GM21447 (cell line): Measurements from ENCODE around the gene TSPAN5.

Source experiments
- ATAC-seq: cut with Tn5 transposase; IDR thresholded peaks from one replicate; pipeline ENCODE4 v1.9.1; 2021; ENCODE audit not compliant: unreplicated experiment

TSPAN5 gene

DNA sequence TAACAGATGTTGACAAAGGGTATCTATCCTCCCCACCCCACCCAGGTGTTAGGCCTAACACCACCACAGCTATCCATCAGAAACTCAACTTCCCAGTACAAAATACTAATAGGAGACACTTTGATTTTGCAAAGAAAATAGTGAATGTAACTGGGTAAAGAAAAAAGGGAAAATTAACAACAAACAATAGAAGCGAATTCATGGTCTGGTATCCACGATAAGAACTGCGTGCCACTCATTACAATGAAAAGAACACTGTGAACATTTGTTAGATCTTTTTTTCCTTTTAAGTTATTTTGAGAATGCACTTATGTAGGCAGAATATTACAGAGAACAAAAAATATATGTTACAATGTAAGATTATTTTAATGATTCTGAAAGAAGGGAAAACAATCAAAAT is 12.0 kb downstream of the TSPAN5 start:
- ATAC-seq, result no peak

DNA sequence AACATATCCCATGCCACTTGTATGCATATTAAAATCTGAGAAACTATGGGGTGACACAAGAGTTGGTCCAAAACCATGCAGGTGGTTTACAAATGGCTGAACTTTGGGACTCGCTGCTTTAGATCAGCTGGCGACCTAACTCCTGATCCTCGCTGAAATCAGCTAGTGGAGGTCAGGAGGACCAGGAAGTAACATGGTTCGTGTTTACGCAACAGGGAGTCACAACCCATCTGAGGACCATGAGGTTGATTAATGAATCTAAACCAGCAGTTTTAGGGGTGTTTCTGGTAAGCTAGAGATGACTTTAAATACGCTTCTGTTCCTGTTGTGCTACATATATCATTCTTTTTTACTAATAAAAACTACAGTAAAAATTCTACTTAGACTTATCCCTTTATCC is 12.9 kb downstream of the TSPAN5 start:
- no peak for ATAC-seq

DNA sequence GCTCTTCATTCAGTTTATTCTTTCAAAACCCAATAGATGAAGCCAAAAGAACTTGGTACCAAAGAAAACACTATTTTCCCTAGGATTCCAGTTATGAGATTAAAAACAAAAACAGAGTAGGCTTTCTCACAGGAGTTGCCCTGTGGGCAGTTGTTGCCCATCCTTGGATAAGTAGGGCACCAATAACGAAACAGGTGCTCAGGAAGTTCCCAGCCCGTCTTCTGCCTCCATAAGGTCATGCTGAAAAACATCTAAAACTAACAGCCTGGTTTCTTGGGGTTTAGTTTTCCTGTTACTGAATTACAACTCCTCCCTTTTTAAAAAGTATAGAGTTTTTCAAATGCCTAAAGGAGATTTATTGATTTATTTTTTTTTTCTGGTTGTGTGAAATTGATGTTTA is 14.7 kb downstream of the TSPAN5 start:
- ATAC-seq, result no peak

DNA sequence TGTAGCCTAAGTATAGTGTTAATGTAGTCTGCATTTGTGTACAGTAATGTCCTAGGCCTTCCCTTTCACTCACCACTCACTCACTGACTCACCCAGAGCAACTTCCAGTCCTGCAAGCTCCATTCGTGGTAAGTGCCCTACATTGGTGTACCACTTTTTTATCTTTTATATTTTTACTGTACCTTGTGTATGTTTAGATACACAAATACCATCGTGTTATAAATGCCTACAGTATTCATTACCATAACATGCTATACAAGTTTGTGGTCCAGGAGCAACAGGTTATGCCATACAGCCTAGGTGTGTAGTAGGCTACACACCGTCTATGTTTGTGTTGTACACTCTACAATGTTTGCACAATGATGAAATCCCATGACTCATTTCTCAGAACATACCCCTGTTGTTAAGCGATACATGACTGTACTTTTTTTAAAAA is 15.4 kb downstream of the TSPAN5 start:
- no peak for ATAC-seq

DNA sequence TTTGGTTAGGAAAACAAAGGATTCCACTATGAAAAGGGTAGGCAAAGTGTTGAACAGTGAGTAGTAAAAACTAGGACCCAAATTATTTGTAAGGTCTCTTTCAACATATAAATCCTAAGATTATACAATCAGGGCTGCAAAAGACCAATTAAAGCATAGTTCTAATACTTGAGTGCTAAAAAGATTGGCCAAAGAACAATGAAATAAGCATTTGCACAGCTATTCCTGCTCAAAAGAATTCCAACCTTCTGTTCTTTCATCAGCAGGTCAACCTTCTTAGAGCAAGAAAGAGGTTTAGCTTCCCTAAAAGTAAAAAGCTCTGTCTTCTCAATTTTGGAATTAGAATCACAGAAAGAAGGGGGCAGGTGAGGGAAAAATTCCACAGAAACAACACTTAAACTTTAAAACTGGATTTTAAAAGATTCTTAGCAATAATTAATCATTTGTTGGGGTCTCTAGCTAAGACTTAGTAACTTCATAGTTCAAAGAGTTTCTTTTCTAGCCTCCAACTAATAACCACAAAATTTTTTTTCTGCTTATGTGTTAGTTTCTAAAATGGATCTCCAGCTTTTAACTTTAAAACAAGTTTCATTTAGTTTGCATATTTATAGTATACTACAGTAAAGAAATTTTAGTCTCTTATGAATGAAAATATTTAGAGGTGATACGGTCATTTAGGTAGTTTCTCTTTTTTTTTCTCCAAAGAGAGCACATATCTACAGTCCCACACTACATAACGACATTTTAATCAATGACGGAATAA is 16.3 kb downstream of the TSPAN5 start:
- no peak for ATAC-seq

DNA sequence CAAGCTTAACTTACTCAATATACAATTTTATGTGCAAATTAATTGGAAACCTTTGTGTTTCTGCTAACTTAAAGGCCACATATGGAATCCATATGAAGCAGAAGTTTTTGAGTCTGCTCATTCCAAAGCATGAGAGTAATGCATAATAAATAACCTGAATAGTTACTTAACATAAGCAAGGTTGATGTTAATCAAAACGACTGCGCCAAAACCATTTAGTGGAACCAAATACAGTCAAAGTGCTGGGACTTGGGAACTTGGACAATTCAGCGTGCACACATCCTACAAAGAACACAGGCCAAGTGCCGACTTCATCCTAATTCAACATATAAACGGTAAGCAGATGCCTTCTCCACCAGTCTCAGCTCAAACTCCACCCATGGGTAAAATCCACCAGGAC is 17.0 kb downstream of the TSPAN5 start:
- no peak for ATAC-seq

DNA sequence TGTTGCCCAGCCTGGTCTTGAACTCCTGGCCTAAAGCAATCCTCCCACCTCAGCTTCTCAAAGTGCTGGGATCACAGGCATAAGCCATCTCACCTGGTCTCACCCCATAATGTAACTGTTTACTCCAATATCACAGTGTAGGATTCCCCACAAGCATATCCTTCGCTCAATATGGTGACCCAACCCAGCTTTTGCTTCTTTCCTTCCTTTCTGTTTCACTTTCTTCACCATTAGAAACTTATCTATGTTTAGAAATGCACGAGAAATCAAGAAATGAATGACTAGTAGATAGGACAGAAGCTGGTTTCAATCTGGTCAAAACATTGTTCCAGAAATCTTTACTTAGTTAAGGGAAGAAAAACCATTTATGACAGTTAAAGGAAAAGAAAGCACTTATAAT is 18.9 kb downstream of the TSPAN5 start:
- ATAC-seq, result peak; percentile 68

DNA sequence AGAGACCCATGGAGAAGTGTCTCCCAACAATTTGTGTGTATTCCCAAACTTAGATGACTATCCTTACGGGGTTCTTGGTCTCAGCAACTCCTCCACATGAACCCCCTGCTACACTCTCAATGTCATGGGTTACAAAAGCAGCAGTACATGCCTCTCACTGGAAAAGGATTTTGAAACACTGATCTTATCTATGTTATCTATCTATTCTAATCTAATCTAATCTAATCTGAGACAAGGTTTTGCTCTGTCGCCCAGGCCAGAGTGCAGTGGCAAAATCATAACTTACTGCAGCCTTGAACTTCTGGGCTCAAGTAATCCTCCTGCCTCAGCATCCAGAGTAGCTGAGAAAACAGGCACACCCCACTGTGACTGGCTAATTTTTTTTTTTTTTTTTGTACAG is 19.3 kb downstream of the TSPAN5 start:
- ATAC-seq, result no peak

DNA sequence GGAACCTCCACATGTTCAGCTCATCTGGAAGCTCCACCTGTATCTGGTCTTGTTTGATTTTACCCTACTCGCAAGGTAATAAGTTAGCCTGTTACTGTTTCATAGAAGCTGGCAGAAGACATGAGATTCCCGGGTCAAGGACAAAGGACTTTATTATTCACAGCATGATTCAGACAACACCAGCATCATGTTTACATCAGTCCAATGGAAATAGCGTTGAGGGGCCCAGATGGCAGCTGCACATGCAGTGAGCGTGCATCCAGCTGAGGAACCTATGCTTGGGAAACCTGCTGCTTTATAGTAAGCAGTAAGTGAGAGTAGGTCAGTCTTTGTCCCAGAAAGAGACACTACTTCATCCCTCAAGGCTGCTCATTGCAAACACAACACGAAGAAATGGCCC is 19.8 kb downstream of the TSPAN5 start:
- no peak for ATAC-seq

DNA sequence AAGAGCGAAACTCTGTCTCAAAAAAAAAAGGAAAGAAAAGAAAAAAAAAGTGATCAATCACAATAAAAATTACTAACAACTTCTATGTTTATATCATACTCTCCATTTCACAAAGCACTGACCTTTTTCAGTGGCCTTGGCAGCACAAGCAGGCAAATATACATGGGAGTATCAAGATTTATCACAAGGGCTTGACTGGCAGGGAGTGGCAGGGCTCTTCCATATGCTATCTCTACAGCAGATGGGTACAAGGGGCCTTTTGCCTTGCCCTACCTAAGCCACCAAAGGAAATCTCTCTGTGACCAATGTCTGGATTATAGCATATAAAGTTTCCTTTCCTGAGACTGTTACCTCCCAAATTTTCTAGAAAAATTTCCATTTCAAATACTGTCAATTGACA is 24.4 kb downstream of the TSPAN5 start:
- ATAC-seq, result no peak

DNA sequence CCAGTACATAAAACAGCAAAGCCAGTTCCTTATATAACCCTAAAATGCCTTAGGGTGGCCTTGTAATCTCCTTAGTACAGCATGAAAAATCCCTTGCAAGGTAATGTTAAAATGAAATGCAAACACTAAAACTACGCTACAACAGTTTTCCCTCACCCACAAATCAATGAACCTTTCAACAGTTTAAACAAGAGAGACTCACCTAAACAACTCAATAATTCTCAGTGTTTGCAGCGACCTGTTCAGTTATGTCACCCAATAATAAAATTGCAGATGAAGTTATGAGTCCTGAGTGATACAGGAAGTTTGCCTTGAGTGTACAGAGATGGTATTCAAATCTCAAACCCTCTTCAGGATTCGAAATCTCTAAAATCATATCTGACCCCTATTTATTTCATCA is 25.3 kb downstream of the TSPAN5 start:
- no peak for ATAC-seq

DNA sequence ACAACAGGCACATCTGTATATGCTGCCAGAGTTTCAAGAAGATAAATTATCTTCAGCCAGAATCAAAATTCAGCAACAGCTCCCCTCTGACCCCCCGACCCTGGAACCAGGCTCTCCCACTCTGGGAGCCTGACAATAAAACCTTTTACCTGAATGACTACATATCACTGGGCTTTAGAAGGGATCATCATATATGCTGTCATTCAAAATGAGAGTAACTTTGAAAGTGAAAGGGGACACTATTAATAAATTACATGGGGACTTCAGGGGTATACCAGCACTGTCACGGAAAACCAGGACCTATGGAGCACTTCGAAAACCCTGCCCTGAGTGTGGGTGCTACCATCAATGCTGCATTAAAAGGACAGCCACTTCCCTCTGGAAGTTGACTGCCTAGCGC is 26.2 kb downstream of the TSPAN5 start:
- no peak for ATAC-seq

DNA sequence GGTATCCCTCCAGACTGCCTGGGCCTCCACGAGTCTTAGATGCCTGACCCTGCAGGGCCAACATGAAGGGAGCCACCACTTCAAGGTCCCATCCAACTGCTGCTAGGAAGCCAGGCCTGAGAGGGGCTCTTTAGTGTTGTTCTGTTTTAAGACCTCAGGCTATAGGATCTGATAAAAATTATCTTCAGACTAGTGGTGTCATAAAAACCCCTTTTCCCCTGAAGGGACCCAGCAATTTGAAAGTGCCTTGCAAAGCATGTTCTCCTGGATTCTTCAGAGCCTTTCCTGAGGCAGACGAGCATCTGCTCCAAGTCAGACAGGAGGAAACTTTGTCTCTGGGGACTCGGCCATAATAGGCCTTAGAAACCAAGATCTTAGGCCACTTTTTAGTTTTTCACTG is 26.9 kb downstream of the TSPAN5 start:
- no peak for ATAC-seq

DNA sequence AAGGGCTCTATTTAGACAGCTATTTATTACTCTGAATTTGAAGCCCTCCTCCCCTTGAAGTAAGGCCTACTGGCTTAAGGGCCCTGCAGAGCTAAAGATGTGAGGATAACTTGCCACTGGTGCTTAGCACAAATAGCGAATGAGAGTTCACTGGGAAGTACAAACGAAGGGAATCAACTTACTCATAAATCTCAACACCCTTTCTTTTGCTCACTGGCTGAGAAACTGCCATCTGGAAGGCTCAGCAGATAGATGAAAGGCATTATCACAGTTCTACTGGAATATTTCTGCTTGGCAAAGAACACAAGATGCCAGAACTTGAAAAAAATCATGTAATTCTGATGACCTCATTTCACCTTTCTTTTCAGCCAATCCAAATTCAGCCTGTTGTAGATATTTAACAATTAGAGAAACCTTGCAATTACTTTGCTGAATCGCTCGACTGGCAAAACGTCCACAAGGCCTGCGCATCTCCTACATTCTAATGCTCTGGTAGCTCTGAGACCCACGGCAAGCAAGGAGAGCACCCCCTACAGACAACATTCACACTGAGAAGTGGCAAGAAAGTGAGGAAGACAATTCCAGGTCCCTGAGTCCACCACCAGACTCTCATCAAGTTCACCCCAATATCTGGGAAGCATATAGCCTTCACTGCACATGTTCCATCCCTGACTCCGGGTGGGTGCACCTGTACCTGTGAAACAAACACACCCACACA is 27.5 kb downstream of the TSPAN5 start:
- ATAC-seq, result no peak

DNA sequence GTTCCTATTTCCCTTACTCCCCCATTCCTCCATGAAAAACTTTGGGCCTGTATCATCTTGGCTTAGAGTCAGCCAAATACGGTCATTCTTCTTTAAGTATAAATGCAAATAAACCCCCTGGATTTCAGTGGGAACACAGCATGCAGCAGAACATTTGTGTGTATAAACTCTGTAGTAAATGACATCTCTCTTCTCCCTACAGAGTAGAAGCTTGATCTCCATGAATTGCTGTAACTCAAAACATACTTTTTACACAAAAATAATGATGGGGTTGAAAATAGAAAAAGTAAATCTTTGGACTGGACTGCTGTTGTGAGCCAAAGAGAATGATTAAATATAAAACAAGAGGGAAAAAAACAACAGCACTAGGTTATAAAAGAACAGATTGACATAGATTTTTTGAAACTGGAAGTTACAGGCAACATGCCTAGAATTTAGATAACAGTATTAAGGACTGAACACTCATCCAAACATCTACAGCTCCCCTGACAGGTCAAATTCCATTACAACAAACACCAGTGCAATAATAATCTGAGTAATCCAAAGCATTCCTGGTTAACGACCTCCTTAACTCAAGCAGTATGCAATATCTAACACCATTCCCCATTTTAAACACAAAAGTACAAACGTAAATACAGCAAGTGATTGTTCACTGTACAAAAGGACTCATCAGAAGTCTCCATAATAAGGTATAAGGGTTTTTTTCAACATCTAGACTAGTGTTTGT is 30.7 kb downstream of the TSPAN5 start:
- no peak for ATAC-seq

DNA sequence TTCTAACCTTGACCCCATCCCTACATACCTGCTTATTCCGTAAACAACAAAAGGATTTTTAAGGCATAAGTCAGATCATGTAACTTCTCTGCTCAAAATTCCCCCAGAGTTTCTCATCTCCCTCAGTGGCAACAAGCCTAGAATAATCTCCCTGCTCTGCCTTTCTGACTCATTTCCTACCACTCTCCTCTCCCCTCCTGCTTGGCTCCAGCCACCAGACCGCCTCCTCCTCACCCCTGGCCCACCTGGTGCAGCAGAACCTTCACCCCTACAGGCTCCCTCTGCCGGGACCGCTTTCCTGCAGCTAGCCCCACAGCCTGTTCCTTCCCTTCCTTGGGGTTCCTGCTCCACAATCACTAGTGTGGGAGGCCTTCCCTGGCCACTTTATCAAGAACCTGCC is 32.1 kb downstream of the TSPAN5 start:
- no peak for ATAC-seq

DNA sequence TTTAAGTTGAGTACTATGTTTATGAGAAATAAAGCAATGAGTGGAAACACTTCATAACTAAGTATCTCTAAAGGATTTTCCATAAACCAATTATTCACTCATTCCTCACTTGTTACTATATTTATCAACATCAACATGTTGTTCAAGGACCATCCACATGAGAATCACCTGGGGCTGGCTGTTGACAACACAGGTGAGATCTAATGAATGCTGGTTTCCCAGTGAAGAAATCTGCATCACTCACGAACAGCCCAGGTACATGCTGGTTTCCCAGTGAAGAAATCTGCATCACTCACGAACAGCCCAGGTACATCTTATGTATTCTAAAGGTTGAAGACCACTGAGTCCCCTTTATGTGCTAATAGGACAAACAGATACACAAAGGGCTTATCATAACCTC is 32.5 kb downstream of the TSPAN5 start:
- ATAC-seq, result no peak

DNA sequence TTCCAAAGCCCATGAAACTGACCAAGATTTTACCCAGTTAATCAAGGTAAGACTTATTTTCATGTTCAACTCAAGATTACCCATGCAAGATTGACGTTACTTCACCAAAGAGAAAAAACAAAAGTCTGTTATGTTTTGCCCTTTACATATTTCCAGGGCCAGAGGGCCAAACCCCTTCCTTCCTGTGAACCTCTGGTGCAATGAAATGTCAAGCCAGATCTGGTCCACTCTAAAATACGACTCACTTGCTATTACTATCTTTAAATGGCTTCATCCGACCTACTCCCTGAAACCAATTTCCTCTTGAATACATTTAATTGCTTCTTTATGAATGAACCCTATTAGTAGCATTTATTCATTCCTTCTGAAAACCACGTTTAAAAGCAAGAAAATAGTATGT is 33.0 kb downstream of the TSPAN5 start:
- ATAC-seq, result no peak

DNA sequence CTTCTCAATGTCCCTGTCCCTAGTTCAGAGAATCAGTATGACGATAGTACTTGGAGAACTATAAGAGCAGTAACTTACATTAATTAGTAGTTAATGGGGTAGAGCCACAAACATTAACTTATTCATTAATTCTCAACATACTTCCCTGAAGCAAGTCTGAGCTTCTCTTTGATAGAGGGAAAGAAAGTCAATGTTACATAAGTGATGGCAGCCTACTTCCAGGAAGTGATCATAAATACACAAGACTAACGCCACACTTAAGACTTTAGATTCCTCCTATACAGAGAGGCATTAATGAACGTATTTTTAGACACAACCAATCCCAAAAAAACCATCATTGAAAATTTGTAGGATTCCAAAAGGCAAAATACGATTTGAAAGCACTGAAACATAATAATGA is 33.8 kb downstream of the TSPAN5 start:
- no peak for ATAC-seq

DNA sequence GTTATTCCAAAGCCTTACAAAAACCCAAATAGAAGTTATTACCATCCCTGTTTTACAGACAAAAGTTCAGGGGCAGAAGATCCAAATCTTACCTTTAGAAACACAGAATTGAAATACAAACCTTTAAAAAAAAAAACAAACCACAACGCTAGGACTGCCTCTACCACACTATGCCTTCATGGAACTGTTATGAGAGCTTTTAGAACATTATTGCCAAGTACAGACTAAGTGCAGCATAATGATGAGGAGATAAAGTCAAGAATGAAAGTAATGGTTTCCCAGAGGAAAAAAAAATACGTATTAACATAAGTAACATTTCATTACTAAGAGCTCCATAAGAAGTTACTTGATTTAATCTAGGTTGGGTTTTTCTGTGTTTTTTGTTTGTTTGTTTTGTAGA is 34.3 kb downstream of the TSPAN5 start:
- ATAC-seq, result no peak

DNA sequence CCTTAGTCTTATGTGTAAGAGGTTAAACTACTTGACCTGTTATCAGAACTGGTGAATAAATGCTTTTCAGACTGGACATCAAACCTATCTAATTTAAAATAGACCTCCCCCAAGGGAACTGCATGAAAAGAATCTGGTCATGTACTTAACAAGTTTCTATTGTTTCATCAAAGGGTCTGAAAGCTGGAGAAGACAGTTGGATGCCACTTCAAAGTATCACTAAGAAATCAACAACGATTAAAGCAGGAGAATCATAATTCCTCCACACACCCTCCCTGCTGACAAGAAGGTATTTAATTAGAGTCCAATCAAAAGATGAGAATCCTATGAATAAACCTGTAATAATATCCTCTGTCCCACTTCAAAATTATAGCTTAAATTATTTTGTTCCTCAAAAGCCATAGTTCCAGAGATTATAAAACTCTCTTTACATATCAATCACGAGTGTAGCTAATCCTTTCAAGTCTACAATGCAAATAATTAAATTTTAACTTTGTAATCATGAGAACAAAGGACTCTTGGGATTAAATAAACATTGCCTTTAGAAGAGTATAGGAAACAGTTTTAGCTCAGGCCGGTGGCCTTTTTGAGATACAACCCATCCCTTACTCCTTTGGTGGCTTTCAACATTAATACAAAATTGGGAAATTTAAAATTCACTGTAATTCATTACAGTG is 35.1 kb downstream of the TSPAN5 start:
- no peak for ATAC-seq
